GM10248 (cell line): Measurements from ENCODE around the gene RASAL2.

ENCODE experiments used
- CTCF ChIA-PET: fragments of 300-600 bp; sonication (Branson Sonifier 250); formaldehyde crosslinking; extraction: SDS; loops from one replicate; lab custom pipeline; 2021; ENCODE audit warnings: antibody characterized with exemption; lab: Yijun Ruan, JAX
- POLR2A ChIA-PET: fragments of 350-650 bp; sonication (Branson Sonifier 250); formaldehyde crosslinking; extraction: SDS; loops from one replicate; lab custom pipeline; 2020; ENCODE audit warnings: antibody characterized with exemption; lab: Yijun Ruan, JAX
- DNase-seq: peaks from one replicate; pipeline ENCODE4 v3.0.0; 2012; ENCODE audit errors: extremely low spot score
- TF ChIP-seq, protein P1 (sequence below): IDR thresholded peaks from 2 replicates; pipeline ENCODE4 v1.5.1; 2012; ENCODE audit warnings: mild to moderate bottlenecking, low read depth; ENCODE audit errors: extremely low read depth, missing control alignments, control extremely low read depth

The RASAL2 gene

DNA sequence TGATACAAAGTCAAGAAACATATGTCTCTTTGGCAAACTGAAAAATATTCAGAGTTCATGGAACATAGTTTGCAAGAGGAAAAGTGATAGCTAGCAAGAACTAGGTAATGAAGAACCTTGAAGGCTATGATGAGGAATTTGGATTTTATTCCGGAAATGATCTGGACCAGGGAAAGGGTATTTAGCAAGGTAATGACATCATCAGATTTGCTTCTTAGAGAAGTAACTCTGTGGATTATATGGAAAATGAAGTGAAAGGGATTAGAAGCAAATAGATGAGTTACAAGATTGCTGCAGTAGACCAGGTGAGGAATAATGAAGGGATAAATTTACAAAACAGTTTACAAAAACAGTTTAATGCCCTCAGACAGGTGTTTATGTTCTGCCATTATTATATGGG, 197.3 kb downstream of the RASAL2 start:
- DNase-seq, result no peak
- TF ChIP-seq, protein P1, sequence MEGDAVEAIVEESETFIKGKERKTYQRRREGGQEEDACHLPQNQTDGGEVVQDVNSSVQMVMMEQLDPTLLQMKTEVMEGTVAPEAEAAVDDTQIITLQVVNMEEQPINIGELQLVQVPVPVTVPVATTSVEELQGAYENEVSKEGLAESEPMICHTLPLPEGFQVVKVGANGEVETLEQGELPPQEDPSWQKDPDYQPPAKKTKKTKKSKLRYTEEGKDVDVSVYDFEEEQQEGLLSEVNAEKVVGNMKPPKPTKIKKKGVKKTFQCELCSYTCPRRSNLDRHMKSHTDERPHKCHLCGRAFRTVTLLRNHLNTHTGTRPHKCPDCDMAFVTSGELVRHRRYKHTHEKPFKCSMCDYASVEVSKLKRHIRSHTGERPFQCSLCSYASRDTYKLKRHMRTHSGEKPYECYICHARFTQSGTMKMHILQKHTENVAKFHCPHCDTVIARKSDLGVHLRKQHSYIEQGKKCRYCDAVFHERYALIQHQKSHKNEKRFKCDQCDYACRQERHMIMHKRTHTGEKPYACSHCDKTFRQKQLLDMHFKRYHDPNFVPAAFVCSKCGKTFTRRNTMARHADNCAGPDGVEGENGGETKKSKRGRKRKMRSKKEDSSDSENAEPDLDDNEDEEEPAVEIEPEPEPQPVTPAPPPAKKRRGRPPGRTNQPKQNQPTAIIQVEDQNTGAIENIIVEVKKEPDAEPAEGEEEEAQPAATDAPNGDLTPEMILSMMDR, result no peak
- POLR2A ChIA-PET, result no interaction called here
- CTCF ChIA-PET, result no interaction called here

DNA sequence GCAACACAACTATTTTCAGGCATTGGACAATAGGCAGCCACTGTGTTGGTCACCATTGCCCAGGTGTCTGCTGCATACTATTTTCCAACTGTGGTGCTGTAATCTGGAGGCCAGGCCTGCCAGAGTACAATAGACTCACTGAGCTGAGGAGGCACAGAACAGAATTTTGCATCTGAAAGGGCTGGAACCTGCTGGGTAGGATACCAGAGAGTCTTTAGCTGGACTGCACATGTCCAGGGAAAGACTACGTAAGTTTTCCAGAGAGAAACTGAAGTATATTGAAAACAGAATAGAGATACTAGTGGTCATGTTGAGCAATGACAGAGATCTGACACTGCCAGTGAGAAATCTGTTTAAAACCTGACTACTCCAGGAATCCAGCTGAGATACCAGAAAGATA, 200.8 kb downstream of the RASAL2 start:
- DNase-seq, result no peak
- ChIA-PET CTCF (interaction anchor here (3.4 kb wide), 1 partner anchor 16 kb away, joined by 13 read pairs; no protein-coding TSS in a partner anchor), POLR2A (no interaction called here)
- TF ChIP-seq, protein P1, result no peak

DNA sequence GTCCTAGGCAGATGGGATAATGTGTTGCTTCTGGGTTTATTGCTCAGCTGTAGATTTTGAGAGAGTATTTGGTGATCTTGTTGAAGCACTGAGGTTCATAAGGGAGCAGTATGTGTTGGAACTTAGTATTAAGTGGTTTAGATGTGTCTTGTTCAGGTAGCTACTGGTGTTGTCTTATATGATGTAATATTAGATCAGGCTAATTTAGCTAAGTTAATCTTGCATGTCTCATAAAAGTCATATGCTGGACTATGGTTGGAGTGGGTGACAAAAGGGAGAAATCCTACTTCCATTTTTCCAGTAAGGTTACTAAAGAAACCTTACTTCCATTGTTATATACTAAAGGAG, 206.4 kb downstream of the RASAL2 start:
- no peak for DNase-seq
- ChIA-PET POLR2A (no interaction called here), CTCF (interaction anchor here (0.9 to 3.8 kb wide), 24 partner anchors 8 to 702 kb away, joined by 3 to 56 read pairs (median 7); no protein-coding TSS in a partner anchor)
- TF ChIP-seq, protein P1, result no peak

DNA sequence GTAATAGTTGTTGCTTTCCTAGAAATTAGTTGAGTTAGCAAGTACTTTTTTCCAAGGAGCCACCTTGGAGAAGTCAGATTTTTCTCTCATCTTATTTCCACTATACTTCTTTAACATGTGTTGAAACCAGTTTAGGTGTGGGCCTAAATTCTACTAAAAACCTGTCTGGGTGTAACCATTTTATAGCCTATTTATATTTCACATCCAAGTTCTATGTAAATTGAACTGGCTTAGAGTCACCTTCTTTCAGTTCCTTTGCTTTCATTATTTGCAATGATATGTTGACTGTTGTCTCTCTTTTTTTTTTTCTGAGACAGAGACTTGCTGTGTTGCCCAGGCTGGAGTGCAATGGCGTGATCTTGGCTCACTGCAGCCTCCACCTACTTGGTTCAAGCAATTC, 207.2 kb downstream of the RASAL2 start:
- TF ChIP-seq, protein P1, result no peak
- DNase-seq, result no peak
- ChIA-PET POLR2A (no interaction called here), CTCF (interaction anchor here (2.4 to 3.8 kb wide), 4 partner anchors 11 to 270 kb away, joined by 9 to 56 read pairs (median 16); no protein-coding TSS in a partner anchor)

DNA sequence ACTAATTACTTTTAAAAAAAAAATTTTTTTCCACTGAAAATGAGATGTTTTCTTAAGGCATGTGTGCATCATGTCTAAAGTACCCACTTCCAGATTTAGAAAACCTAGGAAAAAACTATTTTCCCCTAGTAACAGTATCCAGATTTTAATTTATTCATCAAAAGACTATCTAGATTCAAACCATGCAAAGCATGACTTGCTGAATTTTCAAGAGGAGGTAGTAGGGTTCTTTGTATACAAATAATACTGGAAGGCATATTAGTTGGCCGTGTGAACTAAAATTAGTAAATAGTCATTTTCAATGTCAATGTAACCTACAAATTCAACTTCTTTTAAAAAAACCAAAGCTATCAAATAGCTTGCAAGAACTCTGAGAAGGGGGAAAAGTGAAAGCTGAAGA, 213.4 kb downstream of the RASAL2 start:
- CTCF ChIA-PET, result interaction anchor here (2.7 kb wide), 1 partner anchor 194 kb away, joined by 14 read pairs; no protein-coding TSS in a partner anchor
- DNase-seq, result no peak
- POLR2A ChIA-PET, result no interaction called here
- TF ChIP-seq, protein P1, result no peak

DNA sequence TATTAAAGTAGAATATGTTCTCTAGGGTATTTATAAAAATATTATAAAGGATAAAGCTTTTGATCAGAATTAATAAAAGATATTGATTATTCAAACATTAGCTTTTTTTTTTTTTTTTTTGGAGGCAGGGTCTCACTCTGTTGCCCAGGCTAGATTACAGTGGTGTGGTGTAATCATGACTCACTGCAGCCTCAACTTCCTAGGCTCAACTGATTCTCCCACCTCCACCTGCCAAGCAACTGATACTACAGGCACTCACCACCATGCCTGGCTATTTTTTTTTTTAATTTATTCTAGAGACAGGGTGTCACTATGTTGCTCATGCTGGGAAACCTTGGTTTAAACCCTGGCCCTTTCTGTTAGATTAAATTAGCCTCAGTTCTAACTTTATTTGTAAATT, 214.5 kb downstream of the RASAL2 start:
- TF ChIP-seq, protein P1, result no peak
- no peak for DNase-seq
- ChIA-PET POLR2A (no interaction called here), CTCF (interaction anchor here (1.3 to 2.7 kb wide), 3 partner anchors 9 to 193 kb away, joined by 5 to 23 read pairs (median 14); no protein-coding TSS in a partner anchor)
